HTERT RPE-1 (cell line): Measurements from ENCODE around the gene EIF4E1B.
"Not testable (repeated sequence)": the region's sequence is repeated elsewhere in the genome, so short reads cannot be mapped to it uniquely, and the experiment has no call there.

ENCODE experiments used
- in situ Hi-C: fragments of 300-500 bp; cut with MboI; formaldehyde crosslinking; loops from 4 replicates; pipeline ENCODE4 v1.14.3; 2020; ENCODE audit warnings: low sequenced_read_pairs

Gene EIF4E1B

GRCh38 chr5:176629853-176630680 is at the start of gene EIF4E1B, which contains the start of gene SNCB:
Gene EIF4E1B (plus strand): TSS chr5:176630675. CDS start chr5:176642788, 12,113 bp downstream.
Gene SNCB (minus strand): TSS chr5:176630534. CDS start chr5:176629654, 880 bp downstream.
- in situ Hi-C loops = no loop called here

GRCh38 chr5:176581361-176581760 is 49.1 kb upstream of the EIF4E1B start:
- in situ Hi-C loops = no loop called here

- in situ Hi-C loops = no loop called here
Observed at GRCh38 chr5:176583076-176583475, 47.4 kb upstream of the EIF4E1B start.

GRCh38 chr5:176587398-176587797 is 43.1 kb upstream of the EIF4E1B start:
- in situ Hi-C loops = no loop called here

- in situ Hi-C loops = no loop called here
Observed at GRCh38 chr5:176588297-176588696, 42.2 kb upstream of the EIF4E1B start.

GRCh38 chr5:176589039-176589769 is 41.3 kb upstream of the EIF4E1B start:
- in situ Hi-C loops = no loop called here

GRCh38 chr5:176590035-176590717 is 40.3 kb upstream of the EIF4E1B start:
- in situ Hi-C loops = no loop called here

GRCh38 chr5:176591667-176592066 is 38.8 kb upstream of the EIF4E1B start:
- in situ Hi-C loops = not testable (repeated sequence)

GRCh38 chr5:176592573-176592972 is 37.9 kb upstream of the EIF4E1B start:
- in situ Hi-C loops = no loop called here

- in situ Hi-C loops = no loop called here
Observed at GRCh38 chr5:176593273-176593869, 37.1 kb upstream of the EIF4E1B start.

- in situ Hi-C loops = no loop called here
Observed at GRCh38 chr5:176594554-176594953, 35.9 kb upstream of the EIF4E1B start.

- in situ Hi-C loops = no loop called here
Observed at GRCh38 chr5:176595386-176595943, 35.0 kb upstream of the EIF4E1B start.

GRCh38 chr5:176596069-176596644 is 34.3 kb upstream of the EIF4E1B start:
- in situ Hi-C loops = no loop called here

GRCh38 chr5:176596689-176597416 is 33.6 kb upstream of the EIF4E1B start:
- in situ Hi-C loops = no loop called here

- in situ Hi-C loops = no loop called here
Observed at GRCh38 chr5:176597417-176598389, 32.8 kb upstream of the EIF4E1B start.

- in situ Hi-C loops = not testable (repeated sequence)
Observed at GRCh38 chr5:176599749-176600430, 30.6 kb upstream of the EIF4E1B start.

GRCh38 chr5:176601901-176602482 is 28.5 kb upstream of the EIF4E1B start:
- in situ Hi-C loops = no loop called here

- in situ Hi-C loops = no loop called here
Observed at GRCh38 chr5:176603091-176603490, 27.4 kb upstream of the EIF4E1B start.
